AG09309 (cell line): ENCODE data around the gene RPAP2.
"Not testable (repeated sequence)": the region's sequence is repeated elsewhere in the genome, so short reads cannot be mapped to it uniquely, and the experiment has no call there.

Experiments
- DNase-seq: peaks from one replicate; pipeline ENCODE4 v3.0.0-alpha.2; 2010; ENCODE audit warnings: low read depth
- H3K4me3 ChIP-seq: 2 replicates; pipeline ENCODE4 v1.5.1; 2011; ENCODE audit warnings: mild to moderate bottlenecking, low read depth, low read length, moderate library complexity; ENCODE audit not compliant: control insufficient read depth
- TF ChIP-seq, protein P1 (sequence below): IDR thresholded peaks from 2 replicates; pipeline ENCODE4 v1.5.1; 2011; ENCODE audit warnings: mild to moderate bottlenecking, low read depth, low read length, inconsistent platforms; ENCODE audit not compliant: insufficient read depth, control insufficient read depth; ENCODE audit errors: missing control alignments

Gene RPAP2

DNA sequence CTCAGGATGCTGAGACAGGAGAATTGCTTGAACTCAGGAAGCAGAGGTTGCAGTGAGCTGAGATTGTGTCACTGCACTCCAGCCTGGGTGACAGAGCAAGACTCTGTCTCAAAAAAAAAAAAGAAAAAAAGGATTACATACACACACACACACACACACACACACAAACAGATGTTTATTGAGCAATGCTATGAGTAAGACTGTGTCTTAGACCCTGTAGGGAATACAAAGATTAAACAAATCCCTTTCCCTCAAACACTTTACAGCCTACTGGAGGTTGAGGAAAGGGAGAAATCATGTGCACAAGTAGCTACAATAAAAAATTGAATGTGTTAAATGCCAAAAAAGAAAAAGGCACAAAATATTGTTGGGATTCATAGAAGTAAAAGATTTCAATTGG, 58.1 kb downstream of the RPAP2 start:
- peak; percentile 76 for DNase-seq
- TF ChIP-seq, protein P1, sequence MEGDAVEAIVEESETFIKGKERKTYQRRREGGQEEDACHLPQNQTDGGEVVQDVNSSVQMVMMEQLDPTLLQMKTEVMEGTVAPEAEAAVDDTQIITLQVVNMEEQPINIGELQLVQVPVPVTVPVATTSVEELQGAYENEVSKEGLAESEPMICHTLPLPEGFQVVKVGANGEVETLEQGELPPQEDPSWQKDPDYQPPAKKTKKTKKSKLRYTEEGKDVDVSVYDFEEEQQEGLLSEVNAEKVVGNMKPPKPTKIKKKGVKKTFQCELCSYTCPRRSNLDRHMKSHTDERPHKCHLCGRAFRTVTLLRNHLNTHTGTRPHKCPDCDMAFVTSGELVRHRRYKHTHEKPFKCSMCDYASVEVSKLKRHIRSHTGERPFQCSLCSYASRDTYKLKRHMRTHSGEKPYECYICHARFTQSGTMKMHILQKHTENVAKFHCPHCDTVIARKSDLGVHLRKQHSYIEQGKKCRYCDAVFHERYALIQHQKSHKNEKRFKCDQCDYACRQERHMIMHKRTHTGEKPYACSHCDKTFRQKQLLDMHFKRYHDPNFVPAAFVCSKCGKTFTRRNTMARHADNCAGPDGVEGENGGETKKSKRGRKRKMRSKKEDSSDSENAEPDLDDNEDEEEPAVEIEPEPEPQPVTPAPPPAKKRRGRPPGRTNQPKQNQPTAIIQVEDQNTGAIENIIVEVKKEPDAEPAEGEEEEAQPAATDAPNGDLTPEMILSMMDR = no peak

DNA sequence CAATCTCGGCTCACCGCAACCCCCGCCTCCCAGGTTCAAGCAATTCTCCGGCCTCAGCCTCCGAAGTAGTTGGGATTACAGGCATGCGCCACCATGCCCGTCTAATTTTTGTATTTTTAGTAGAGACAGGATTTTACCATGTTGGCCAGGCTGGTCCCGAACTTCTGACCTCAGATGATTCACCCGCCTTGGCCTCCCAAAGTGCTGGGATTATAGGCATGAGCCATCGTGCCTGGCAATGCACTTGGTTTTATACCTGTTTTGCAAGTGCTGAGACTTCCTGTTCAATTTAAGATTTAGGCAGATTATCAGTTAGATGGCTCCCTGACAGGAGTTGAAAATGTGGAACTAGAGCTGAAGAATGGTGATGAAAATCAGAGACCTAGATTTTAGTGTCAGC, 60.5 kb downstream of the RPAP2 start:
- H3K4me3 ChIP-seq, DNase-seq: not testable (repeated sequence)

More for the DNA sequence above, 58.1 kb downstream of the RPAP2 start:
- H3K4me3 ChIP-seq = no peak overlapping the region

DNA sequence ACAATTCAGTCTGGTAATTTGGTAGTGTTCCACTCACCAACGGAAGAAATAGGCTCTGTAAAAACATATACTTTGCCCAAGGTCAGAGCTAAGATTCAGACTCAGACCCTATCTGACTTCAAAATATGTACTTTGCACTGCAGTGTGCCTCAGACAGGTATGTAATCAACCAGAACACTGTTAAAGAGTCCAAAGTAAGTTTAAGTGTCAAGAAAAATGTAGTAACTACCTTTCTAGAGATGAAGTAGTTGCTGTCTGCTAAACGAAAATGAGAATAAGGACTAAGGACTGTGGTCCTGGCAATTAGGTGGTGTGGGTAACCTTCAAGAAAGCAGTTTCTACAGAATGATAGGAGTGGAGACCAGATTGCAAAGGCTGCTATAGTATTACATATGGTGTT, 61.1 kb downstream of the RPAP2 start:
- H3K4me3 ChIP-seq = no peak overlapping the region
- no peak for DNase-seq
- TF ChIP-seq, protein P1 = no peak

DNA sequence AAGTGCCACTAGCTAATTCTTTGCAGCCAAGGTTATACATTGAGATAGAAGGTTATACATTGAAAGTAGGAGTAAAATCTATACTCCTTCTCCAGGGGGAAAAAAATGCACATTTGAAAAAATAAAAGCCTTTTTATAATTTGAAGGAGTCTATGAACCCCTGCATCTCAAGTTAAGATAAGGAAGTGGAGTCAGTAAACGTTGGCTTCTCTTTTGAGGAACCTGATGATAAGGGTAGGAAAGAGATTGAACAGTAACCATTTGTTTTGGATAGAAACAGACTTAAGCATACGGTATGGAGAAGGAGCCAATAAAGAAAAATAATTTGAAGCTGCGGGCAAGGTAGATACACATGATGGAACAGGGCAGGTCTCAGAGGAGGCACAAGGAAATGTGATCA, 64.1 kb downstream of the RPAP2 start:
- no peak overlapping the region for H3K4me3 ChIP-seq
- TF ChIP-seq, protein P1 = no peak
- DNase-seq = no peak

DNA sequence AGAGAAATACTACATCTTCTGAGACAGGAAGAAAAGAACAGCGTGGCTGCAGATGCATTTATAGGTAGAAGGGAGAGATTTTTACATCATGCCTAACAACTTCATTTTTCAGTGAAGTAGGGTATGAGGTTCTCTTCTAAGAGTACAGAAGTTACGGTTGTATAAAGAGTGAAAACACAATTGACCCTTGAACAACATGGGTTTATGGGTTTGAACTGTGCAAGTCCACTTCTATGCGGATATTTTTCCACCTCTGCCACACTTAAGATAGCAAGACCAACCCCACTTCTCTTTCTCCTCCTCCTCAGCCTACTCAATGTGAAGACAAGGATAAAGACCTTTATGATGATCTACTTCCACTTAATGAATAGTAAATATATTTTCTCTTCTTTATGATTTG, 64.5 kb downstream of the RPAP2 start:
- no peak for DNase-seq
- TF ChIP-seq, protein P1 = no peak
- H3K4me3 ChIP-seq = no peak overlapping the region

DNA sequence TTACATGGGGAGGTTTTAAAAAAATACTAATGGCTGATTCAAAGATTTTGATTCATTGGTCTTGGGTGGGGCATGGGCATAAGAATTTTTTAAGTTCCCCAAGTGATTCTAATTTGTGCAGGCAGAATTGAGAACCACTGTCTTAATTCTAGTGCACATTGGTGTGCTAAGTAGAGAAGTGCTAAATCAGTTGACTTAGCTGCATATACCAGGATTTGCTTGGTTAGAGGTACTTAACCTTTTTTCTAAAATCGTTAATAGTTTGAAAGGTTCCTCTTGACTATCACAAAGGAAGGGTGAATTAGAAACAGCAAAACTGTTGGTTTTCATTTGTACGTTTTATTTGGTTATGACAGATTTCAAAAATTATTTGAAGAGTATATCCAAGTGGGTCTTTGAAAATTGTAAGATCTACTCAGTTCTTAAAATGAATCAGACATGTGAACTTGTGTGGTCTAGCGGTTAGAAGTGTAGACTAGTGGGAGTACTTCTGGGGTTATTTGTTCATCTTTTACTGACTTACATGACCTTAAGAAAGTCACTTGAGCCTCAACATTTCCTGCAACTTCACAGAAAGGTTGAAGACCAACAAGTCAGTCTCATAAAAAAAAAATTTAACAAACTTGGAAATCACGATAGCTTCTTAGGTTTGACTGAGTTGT, 66.7 kb downstream of the RPAP2 start:
- no peak for DNase-seq
- H3K4me3 ChIP-seq = no peak overlapping the region
- TF ChIP-seq, protein P1 = no peak

DNA sequence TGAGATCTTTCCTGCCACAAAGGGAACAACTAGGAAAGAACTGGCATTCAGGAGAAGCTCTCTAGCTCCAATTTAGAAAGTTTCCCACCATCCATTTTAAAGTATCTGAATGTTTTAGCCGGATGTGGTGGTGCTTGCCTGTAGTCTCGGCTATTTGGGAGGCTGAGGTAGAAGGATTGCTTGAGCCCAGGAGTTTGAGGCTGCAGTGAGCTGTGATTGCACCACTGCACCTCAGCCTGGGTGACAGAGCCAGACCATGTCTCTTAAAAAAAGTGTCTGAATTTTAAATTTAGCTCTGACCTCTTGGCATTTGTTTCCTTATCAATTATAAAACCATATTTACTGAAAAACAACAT, 67.2 kb downstream of the RPAP2 start:
- no peak for DNase-seq
- H3K4me3 ChIP-seq = no peak overlapping the region
- TF ChIP-seq, protein P1 = no peak
